ENCODE measurements around the gene RIOX2.

The RIOX2 gene

DNA sequence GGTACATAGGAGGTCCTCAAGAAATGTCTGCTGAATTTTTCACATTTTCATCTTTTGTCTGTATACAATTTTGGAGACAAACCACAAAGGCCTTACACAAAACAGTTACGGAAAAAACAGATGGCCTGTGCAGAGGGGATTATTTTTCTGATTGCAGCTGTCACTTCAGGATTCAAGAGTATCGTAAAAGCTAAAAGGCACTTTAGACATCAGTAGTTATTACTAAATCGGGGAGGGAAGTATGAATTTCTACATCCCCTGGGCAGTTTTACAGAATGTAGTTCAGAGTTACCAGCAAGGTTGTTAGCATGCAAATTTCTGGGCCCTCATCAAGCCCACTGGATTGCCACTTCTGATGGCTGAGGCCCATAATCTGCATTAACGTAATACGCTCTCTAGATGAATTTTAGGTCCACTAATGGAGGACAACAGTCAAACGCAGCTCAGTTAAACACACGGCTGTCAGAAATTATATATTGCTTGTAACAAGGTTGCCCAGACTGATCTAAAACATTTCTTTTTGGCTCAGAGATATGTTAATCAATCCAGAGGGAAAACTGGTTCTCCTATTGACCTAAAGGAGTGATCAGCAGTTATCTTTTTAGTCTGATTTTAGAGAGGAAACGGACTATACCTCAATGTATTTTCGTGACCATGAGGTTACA, 1.1 kb downstream of the RIOX2 start:
- H3K27me3 ChIP-seq (ENCODE audit: control insufficient read depth in 1 of 2, insufficient read depth in 2 of 2, low read length in 2 of 2), result no peaks in the 10 kb centered on the region
- H3K27ac ChIP-seq (ENCODE audit: low read depth, low read length), result peak overlapping the region; percentile 51
- H3K9ac ChIP-seq (ENCODE audit: low read depth in 1 of 2, low read length in 2 of 2), result peak overlapping the region; percentile 56 to 63
- H3K4me3 ChIP-seq (ENCODE audit: low read depth in 1 of 2, low read length in 2 of 2), result peak overlapping the region; percentile 70 to 77
- H3K4me1 ChIP-seq (ENCODE audit: control insufficient read depth in 1 of 2, insufficient read depth in 2 of 2, low read length in 2 of 2), result peaks cover 18 to 22% of the 10 kb centered on the region in 2 donors
- H3K36me3 ChIP-seq (ENCODE audit: control insufficient read depth in 1 of 2, insufficient read depth in 2 of 2, low read length in 2 of 2), result peaks cover 0 to 11% of the 10 kb centered on the region in 2 donors
- H3K9me3 ChIP-seq (ENCODE audit: control insufficient read depth in 1 of 2, low read length in 2 of 2), result no peaks in the 10 kb centered on the region

DNA sequence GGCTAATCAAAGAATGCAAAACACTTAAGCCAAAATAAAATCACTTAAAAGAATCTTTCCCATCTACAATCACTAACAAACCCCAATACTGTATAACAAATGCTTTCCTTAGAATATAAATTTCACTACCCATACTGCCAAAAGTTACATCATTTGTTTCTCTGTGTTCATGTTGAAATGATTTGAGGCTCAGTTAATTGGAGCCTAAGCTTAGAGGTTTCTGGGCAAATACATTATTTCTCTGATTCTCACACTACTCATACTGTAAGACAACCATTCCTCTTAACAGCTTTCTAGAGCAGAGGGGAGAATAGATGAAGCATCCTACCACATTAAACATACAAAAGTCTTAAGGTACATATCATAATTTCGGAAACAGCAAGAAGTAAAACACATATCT, 2.1 kb downstream of the RIOX2 start:
- no peak overlapping the region for H3K4me3 ChIP-seq (ENCODE audit: low read depth in 1 of 2, low read length in 2 of 2)
- H3K36me3 ChIP-seq (ENCODE audit: control insufficient read depth in 1 of 2, insufficient read depth in 2 of 2, low read length in 2 of 2), result peaks cover 0 to 11% of the 10 kb centered on the region in 2 donors
- no peaks in the 10 kb centered on the region for H3K9me3 ChIP-seq (ENCODE audit: control insufficient read depth in 1 of 2, low read length in 2 of 2)
- H3K27ac ChIP-seq (ENCODE audit: low read depth, low read length), result no peak overlapping the region
- H3K4me1 ChIP-seq (ENCODE audit: control insufficient read depth in 1 of 2, insufficient read depth in 2 of 2, low read length in 2 of 2), result peaks cover 18 to 22% of the 10 kb centered on the region in 2 donors
- no peak overlapping the region for H3K9ac ChIP-seq (ENCODE audit: low read depth in 1 of 2, low read length in 2 of 2)
- no peaks in the 10 kb centered on the region for H3K27me3 ChIP-seq (ENCODE audit: control insufficient read depth in 1 of 2, insufficient read depth in 2 of 2, low read length in 2 of 2)

DNA sequence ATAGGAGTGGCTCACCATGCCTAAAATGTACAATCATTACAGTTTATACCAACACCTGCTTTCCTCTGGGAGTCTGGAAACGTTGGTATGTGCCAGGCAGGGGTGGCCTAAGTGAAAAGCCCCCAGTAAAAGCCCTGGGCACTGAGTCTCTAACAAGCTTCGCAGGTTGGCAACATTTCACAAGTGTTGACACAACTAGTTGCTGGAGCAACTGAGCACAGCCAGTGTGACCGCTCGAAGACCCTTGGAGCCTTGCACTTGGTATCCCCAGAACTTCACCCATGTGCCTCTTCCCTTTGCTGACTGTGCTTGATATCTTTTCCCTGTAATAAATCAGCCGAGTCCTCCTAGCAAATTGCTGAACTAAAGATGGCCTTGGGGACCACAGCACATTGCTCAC, 2.7 kb downstream of the RIOX2 start:
- Histone ChIP-seq H3K27ac (ENCODE audit: low read depth, low read length) (no peak overlapping the region), H3K36me3 (ENCODE audit: control insufficient read depth in 1 of 2, insufficient read depth in 2 of 2, low read length in 2 of 2) (peaks cover 0 to 11% of the 10 kb centered on the region in 2 donors), H3K9me3 (ENCODE audit: control insufficient read depth in 1 of 2, low read length in 2 of 2) (no peaks in the 10 kb centered on the region), H3K27me3 (ENCODE audit: control insufficient read depth in 1 of 2, insufficient read depth in 2 of 2, low read length in 2 of 2) (no peaks in the 10 kb centered on the region), H3K4me3 (ENCODE audit: low read depth in 1 of 2, low read length in 2 of 2) (no peak overlapping the region), H3K4me1 (ENCODE audit: control insufficient read depth in 1 of 2, insufficient read depth in 2 of 2, low read length in 2 of 2) (peaks cover 18 to 22% of the 10 kb centered on the region in 2 donors), H3K9ac (ENCODE audit: low read depth in 1 of 2, low read length in 2 of 2) (no peak overlapping the region)

DNA sequence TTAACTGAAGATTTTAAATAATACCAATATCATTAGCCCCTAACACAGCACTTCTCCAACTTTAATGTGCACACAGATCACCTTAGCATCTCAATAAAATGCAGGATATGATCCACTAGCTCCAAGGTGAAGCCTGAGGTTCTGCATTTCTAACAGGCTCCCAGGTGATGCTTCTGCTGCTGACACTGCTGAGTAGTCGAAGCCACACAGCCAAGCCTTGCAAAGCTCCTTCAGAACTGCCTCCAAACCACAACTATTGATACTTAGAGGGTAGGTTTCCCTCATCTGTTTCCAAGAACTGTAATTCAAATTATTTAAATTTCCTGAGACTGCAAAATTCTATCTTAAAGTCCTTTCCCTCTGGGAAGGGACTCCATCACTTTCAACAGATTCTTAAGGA, 3.9 kb downstream of the RIOX2 start:
- Histone ChIP-seq H3K9me3 (ENCODE audit: control insufficient read depth in 1 of 2, low read length in 2 of 2) (no peaks in the 10 kb centered on the region), H3K9ac (ENCODE audit: low read depth in 1 of 2, low read length in 2 of 2) (no peak overlapping the region), H3K27me3 (ENCODE audit: control insufficient read depth in 1 of 2, insufficient read depth in 2 of 2, low read length in 2 of 2) (no peaks in the 10 kb centered on the region), H3K4me1 (ENCODE audit: control insufficient read depth in 1 of 2, insufficient read depth in 2 of 2, low read length in 2 of 2) (peaks cover 18 to 22% of the 10 kb centered on the region in 2 donors), H3K36me3 (ENCODE audit: control insufficient read depth in 1 of 2, insufficient read depth in 2 of 2, low read length in 2 of 2) (peaks cover 0 to 11% of the 10 kb centered on the region in 2 donors), H3K4me3 (ENCODE audit: low read depth in 1 of 2, low read length in 2 of 2) (no peak overlapping the region), H3K27ac (ENCODE audit: low read depth, low read length) (no peak overlapping the region)

GRCh38 chr3:97967966-97968365, 4.3 kb downstream of the RIOX2 start:
- Histone ChIP-seq H3K4me3 (ENCODE audit: low read depth in 1 of 2, low read length in 2 of 2) (no peak overlapping the region), H3K27me3 (ENCODE audit: control insufficient read depth in 1 of 2, insufficient read depth in 2 of 2, low read length in 2 of 2) (no peaks in the 10 kb centered on the region), H3K4me1 (ENCODE audit: control insufficient read depth in 1 of 2, insufficient read depth in 2 of 2, low read length in 2 of 2) (peaks cover 18 to 22% of the 10 kb centered on the region in 2 donors), H3K9ac (ENCODE audit: low read depth in 1 of 2, low read length in 2 of 2) (no peak overlapping the region), H3K27ac (ENCODE audit: low read depth, low read length) (no peak overlapping the region), H3K36me3 (ENCODE audit: control insufficient read depth in 1 of 2, insufficient read depth in 2 of 2, low read length in 2 of 2) (peaks cover 0 to 11% of the 10 kb centered on the region in 2 donors), H3K9me3 (ENCODE audit: control insufficient read depth in 1 of 2, low read length in 2 of 2) (no peaks in the 10 kb centered on the region)

DNA sequence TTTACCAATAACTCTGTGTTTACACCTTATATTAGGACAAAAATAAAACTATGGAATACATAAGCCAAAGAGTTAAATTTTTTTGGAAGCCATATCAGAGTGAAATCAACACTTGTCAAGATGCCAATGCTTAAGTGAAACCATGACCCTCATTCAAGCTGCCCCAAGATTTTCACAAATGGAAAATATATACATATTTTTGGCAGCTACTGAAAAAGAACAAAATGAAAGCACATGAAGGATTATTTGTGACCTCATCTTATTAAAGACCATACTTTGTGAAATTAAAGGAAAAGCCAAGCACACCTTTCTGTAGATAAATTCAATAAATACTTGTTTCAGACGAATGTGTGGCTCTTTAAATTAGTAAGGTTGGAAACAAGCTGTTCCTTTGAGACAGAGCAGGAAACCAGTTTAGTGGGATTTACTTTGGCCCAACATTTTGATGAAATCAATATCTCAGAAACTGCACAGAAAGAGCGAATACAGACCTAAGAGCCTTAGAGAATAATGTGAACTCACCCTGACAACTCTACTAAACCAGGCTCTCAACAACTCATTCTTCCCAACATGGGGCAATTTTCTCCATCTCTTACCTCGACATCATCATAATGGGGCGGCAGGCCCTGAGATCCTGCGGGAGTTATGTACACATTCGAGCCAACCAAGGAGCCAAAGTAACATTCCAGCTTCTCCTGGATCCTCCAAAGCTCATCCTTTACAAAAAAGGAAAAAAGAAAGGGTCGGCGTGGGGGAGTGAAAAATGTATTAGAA, 11.1 kb downstream of the RIOX2 start:
- Histone ChIP-seq H3K9me3 (ENCODE audit: control insufficient read depth in 1 of 2, low read length in 2 of 2) (no peaks in the 10 kb centered on the region), H3K9ac (ENCODE audit: low read depth in 1 of 2, low read length in 2 of 2) (no peak overlapping the region), H3K4me3 (ENCODE audit: low read depth in 1 of 2, low read length in 2 of 2) (no peak overlapping the region), H3K4me1 (ENCODE audit: control insufficient read depth in 1 of 2, insufficient read depth in 2 of 2, low read length in 2 of 2) (no peaks in the 10 kb centered on the region), H3K27me3 (ENCODE audit: control insufficient read depth in 1 of 2, insufficient read depth in 2 of 2, low read length in 2 of 2) (no peaks in the 10 kb centered on the region), H3K36me3 (ENCODE audit: control insufficient read depth in 1 of 2, insufficient read depth in 2 of 2, low read length in 2 of 2) (peaks cover 0 to 33% of the 10 kb centered on the region in 2 donors), H3K27ac (ENCODE audit: low read depth, low read length) (no peak overlapping the region)

DNA sequence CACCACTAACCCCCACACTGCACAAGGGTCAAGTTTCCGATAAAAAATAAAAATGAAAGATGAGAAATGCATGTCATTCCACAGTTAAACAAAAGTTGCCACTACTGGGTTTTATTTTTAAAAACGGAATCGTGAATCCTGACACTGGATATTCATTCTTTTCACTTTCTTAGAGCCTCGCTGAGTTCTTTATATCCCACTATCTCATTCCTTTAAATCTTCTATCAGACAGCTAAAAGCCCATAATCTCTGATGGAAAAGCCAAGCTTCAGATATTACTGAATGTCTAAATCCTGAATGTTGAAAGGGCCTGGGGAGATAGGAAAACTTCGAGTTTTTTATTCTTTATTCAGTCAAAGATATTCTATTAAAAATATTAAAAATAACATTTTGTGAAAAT, 11.7 kb downstream of the RIOX2 start:
- no peaks in the 10 kb centered on the region for H3K9me3 ChIP-seq (ENCODE audit: control insufficient read depth in 1 of 2, low read length in 2 of 2)
- no peak overlapping the region for H3K9ac ChIP-seq (ENCODE audit: low read depth in 1 of 2, low read length in 2 of 2)
- H3K4me1 ChIP-seq (ENCODE audit: control insufficient read depth in 1 of 2, insufficient read depth in 2 of 2, low read length in 2 of 2), result no peaks in the 10 kb centered on the region
- no peak overlapping the region for H3K27ac ChIP-seq (ENCODE audit: low read depth, low read length)
- no peaks in the 10 kb centered on the region for H3K27me3 ChIP-seq (ENCODE audit: control insufficient read depth in 1 of 2, insufficient read depth in 2 of 2, low read length in 2 of 2)
- H3K36me3 ChIP-seq (ENCODE audit: control insufficient read depth in 1 of 2, insufficient read depth in 2 of 2, low read length in 2 of 2), result peaks cover 0 to 37% of the 10 kb centered on the region in 2 donors
- H3K4me3 ChIP-seq (ENCODE audit: low read depth in 1 of 2, low read length in 2 of 2), result no peak overlapping the region

GRCh38 chr3:97959872-97960271, 12.4 kb downstream of the RIOX2 start:
- no peaks in the 10 kb centered on the region for H3K4me1 ChIP-seq (ENCODE audit: control insufficient read depth in 1 of 2, insufficient read depth in 2 of 2, low read length in 2 of 2)
- H3K27me3 ChIP-seq (ENCODE audit: control insufficient read depth in 1 of 2, insufficient read depth in 2 of 2, low read length in 2 of 2), result no peaks in the 10 kb centered on the region
- H3K9me3 ChIP-seq (ENCODE audit: control insufficient read depth in 1 of 2, low read length in 2 of 2), result no peaks in the 10 kb centered on the region
- no peak overlapping the region for H3K9ac ChIP-seq (ENCODE audit: low read depth in 1 of 2, low read length in 2 of 2)
- no peak overlapping the region for H3K27ac ChIP-seq (ENCODE audit: low read depth, low read length)
- H3K36me3 ChIP-seq (ENCODE audit: control insufficient read depth in 1 of 2, insufficient read depth in 2 of 2, low read length in 2 of 2), result peaks cover 2 to 42% of the 10 kb centered on the region in 2 donors
- no peak overlapping the region for H3K4me3 ChIP-seq (ENCODE audit: low read depth in 1 of 2, low read length in 2 of 2)

- Histone ChIP-seq H3K9me3 (ENCODE audit: control insufficient read depth in 1 of 2, low read length in 2 of 2) (no peaks in the 10 kb centered on the region), H3K9ac (ENCODE audit: low read depth in 1 of 2, low read length in 2 of 2) (no peak overlapping the region), H3K4me3 (ENCODE audit: low read depth in 1 of 2, low read length in 2 of 2) (no peak overlapping the region), H3K27ac (ENCODE audit: low read depth, low read length) (no peak overlapping the region), H3K4me1 (ENCODE audit: control insufficient read depth in 1 of 2, insufficient read depth in 2 of 2, low read length in 2 of 2) (no peaks in the 10 kb centered on the region), H3K27me3 (ENCODE audit: control insufficient read depth in 1 of 2, insufficient read depth in 2 of 2, low read length in 2 of 2) (no peaks in the 10 kb centered on the region), H3K36me3 (ENCODE audit: control insufficient read depth in 1 of 2, insufficient read depth in 2 of 2, low read length in 2 of 2) (peaks cover 8 to 52% of the 10 kb centered on the region in 2 donors)
Measured at GRCh38 chr3:97958796-97959195, 13.4 kb downstream of the RIOX2 start.

GRCh38 chr3:97958396-97958795, 13.8 kb downstream of the RIOX2 start:
- peaks cover 8 to 52% of the 10 kb centered on the region in 2 donors for H3K36me3 ChIP-seq (ENCODE audit: control insufficient read depth in 1 of 2, insufficient read depth in 2 of 2, low read length in 2 of 2)
- H3K27me3 ChIP-seq (ENCODE audit: control insufficient read depth in 1 of 2, insufficient read depth in 2 of 2, low read length in 2 of 2), result no peaks in the 10 kb centered on the region
- H3K4me1 ChIP-seq (ENCODE audit: control insufficient read depth in 1 of 2, insufficient read depth in 2 of 2, low read length in 2 of 2), result no peaks in the 10 kb centered on the region
- no peaks in the 10 kb centered on the region for H3K9me3 ChIP-seq (ENCODE audit: control insufficient read depth in 1 of 2, low read length in 2 of 2)
- H3K4me3 ChIP-seq (ENCODE audit: low read depth in 1 of 2, low read length in 2 of 2), result no peak overlapping the region
- no peak overlapping the region for H3K9ac ChIP-seq (ENCODE audit: low read depth in 1 of 2, low read length in 2 of 2)
- no peak overlapping the region for H3K27ac ChIP-seq (ENCODE audit: low read depth, low read length)

All from duodenal mucosa (tissue), 2 donors.